Gastrocnemius medialis (tissue), 4 donors: ENCODE results near the gene TFIP11. TPM values are rescaled to one million over a fixed set of nuclear protein-coding genes. Genes with fewer than 3 reads are reported as not detected.
A peak's percentile ranks its signal among the peaks of the same experiment; 100 is the strongest.

Source experiments
- ATAC-seq, 2 donors: fragments of 150-250 bp; one replicate each; pipeline ENCODE4 v1.9.1; 2016
- DNase-seq, 2 donors: peaks; one replicate each; pipeline ENCODE4 v3.0.0-alpha.2; 2019
- H3K27ac ChIP-seq, 4 donors: fragments of 200-600 bp; sonication (generic); 1 replicate in 1 of 4; 2 replicates in 3 of 4; pipeline ENCODE4 v1.5.1; 2016 to 2018; ENCODE audit warnings: mild to moderate bottlenecking in 2 of 4, moderate library complexity in 1 of 4
- H3K27me3 ChIP-seq, 3 donors: fragments of 200-600 bp; sonication (generic) in 2 of 3; 1 replicate in 1 of 3; 2 replicates in 2 of 3; pipeline versions ENCODE4 v1.5.1 to v1.6.0; 2016 to 2019; ENCODE audit warnings: mild to moderate bottlenecking in 1 of 3, moderate library complexity in 1 of 3
- H3K36me3 ChIP-seq, 2 donors: fragments of 200-600 bp; sonication (generic) in 1 of 2; one replicate each; pipeline ENCODE4 v1.5.1; 2017 to 2018
- H3K4me1 ChIP-seq, 2 donors: fragments of 200-600 bp; sonication (generic) in 1 of 2; one replicate each; pipeline ENCODE4 v1.5.1; 2016 to 2017; ENCODE audit warnings: mild to moderate bottlenecking in 2 of 2
- H3K4me3 ChIP-seq, 4 donors: fragments of 200-600 bp; sonication (generic) in 3 of 4; 1 replicate in 1 of 4; 2 replicates in 3 of 4; pipeline ENCODE4 v1.5.1; 2016 to 2019; ENCODE audit warnings: mild to moderate bottlenecking in 2 of 4
- H3K9me3 ChIP-seq, 3 donors: fragments of 200-600 bp; sonication (generic) in 2 of 3; 1 replicate in 1 of 3; 2 replicates in 2 of 3; pipeline ENCODE4 v1.5.1; 2016 to 2019
- CTCF ChIP-seq, 5 experiments: fragments of 450-650 bp in 3 of 5; fragments of 200-600 bp in 2 of 5; sonication (generic) in 2 of 5; IDR thresholded peaks in 4 of 5; conservative IDR thresholded peaks in 1 of 5; 1 replicate in 4 of 5; 2 replicates in 1 of 5; pipeline ENCODE4 v1.5.1; 2016 to 2019; ENCODE audit warnings: antibody characterized with exemption in 5 of 5, mild to moderate bottlenecking in 3 of 5, moderate library complexity in 3 of 5
- POLR2A ChIP-seq, 2 donors: fragments of 450-650 bp; IDR thresholded peaks; one replicate each; pipeline ENCODE4 v1.6.1; 2017; ENCODE audit warnings: antibody characterized with exemption in 2 of 2, mild to moderate bottlenecking in 2 of 2, moderate library complexity in 2 of 2
- in situ Hi-C, 4 donors: fragments of 200-750 bp; cut with MboI; loops; one replicate each; pipeline versions ENCODE4 v1.15.0 to v1.8.0; 2017; ENCODE audit warnings: low sequenced_read_pairs in 4 of 4
- intact Hi-C: fragments of 100-400 bp; cut with DNase I; formaldehyde crosslinking; loops from one replicate; pipeline ENCODE4 v1.15.1; 2023; ENCODE audit warnings: low total_unique reads
- total RNA-seq, 4 donors: library from RNA; depleted of rRNA; stranded (reverse); fragments of >200 nt; gene quantifications; one replicate each; pipeline versions ENCODE4 v1.1.0 to v1.2.3, GENCODE V29; 2016

The TFIP11 gene
- total RNA-seq, 4 donors from 2014 or later: 33.1 to 65.7 (median 49.2) TPM

GRCh38 chr22:26541167-26541819 lies 29.0 kb upstream of the TFIP11 start:
- intact Hi-C loops: no loop called here
- in situ Hi-C loops: no loop called here
- DNase-seq: no peak
- H3K9me3 ChIP-seq: no peaks in the 10 kb centered on the region
- no peak overlapping the region for H3K27ac ChIP-seq
- no peak for ATAC-seq
- H3K4me3 ChIP-seq: no peak overlapping the region
- no peaks in the 10 kb centered on the region for H3K27me3 ChIP-seq
- peaks cover 0 to 32% of the 10 kb centered on the region in 2 donors for H3K36me3 ChIP-seq
- H3K4me1 ChIP-seq: peaks cover 28 to 44% of the 10 kb centered on the region in 2 donors
- TF ChIP-seq POLR2A (IDR thresholded peaks at IDR 0.05) (no peak), CTCF (IDR thresholded peaks at IDR 0.05 in 4 of 5, conservative IDR thresholded peaks at IDR 0.05 in 1 of 5) (no peak)

GRCh38 chr22:26540119-26540518 lies 27.8 kb upstream of the TFIP11 start:
- DNase-seq (no peak), ATAC-seq (no peak)
- Histone ChIP-seq H3K9me3 (no peaks in the 10 kb centered on the region), H3K27me3 (no peaks in the 10 kb centered on the region), H3K27ac (no peak overlapping the region), H3K4me3 (no peak overlapping the region), H3K36me3 (peaks cover 0 to 40% of the 10 kb centered on the region in 2 donors), H3K4me1 (peaks cover 28 to 42% of the 10 kb centered on the region in 2 donors)
- intact Hi-C loops (no loop called here), in situ Hi-C loops (no loop called here)
- TF ChIP-seq POLR2A (IDR thresholded peaks at IDR 0.05) (no peak), CTCF (IDR thresholded peaks at IDR 0.05 in 4 of 5, conservative IDR thresholded peaks at IDR 0.05 in 1 of 5) (no peak)

- in situ Hi-C loops (no loop called here), intact Hi-C loops (no loop called here)
- TF ChIP-seq CTCF (IDR thresholded peaks at IDR 0.05 in 4 of 5, conservative IDR thresholded peaks at IDR 0.05 in 1 of 5) (no peak), POLR2A (IDR thresholded peaks at IDR 0.05) (no peak)
- H3K27ac ChIP-seq: peak overlapping the region; percentile 69 to 98 (median 76)
- DNase-seq: peak; percentile 46 to 58
- no peak overlapping the region for H3K4me3 ChIP-seq
- ATAC-seq: peak; percentile 76 to 82
- peaks cover 0 to 47% of the 10 kb centered on the region in 2 donors for H3K36me3 ChIP-seq
- peaks cover 31 to 35% of the 10 kb centered on the region in 2 donors for H3K4me1 ChIP-seq
- H3K27me3 ChIP-seq: no peaks in the 10 kb centered on the region
- H3K9me3 ChIP-seq: no peaks in the 10 kb centered on the region
Observed at GRCh38 chr22:26536762-26537134, 24.5 kb upstream of the TFIP11 start.

GRCh38 chr22:26536056-26536761 lies 23.9 kb upstream of the TFIP11 start:
- TF ChIP-seq CTCF (IDR thresholded peaks at IDR 0.05 in 4 of 5, conservative IDR thresholded peaks at IDR 0.05 in 1 of 5) (no peak), POLR2A (IDR thresholded peaks at IDR 0.05) (no peak)
- Histone ChIP-seq H3K4me1 (peaks cover 31 to 35% of the 10 kb centered on the region in 2 donors), H3K4me3 (no peak overlapping the region), H3K27me3 (no peaks in the 10 kb centered on the region), H3K27ac (peak overlapping the region; percentile 69 to 98 (median 76)), H3K9me3 (no peaks in the 10 kb centered on the region), H3K36me3 (peaks cover 0 to 52% of the 10 kb centered on the region in 2 donors)
- in situ Hi-C loops: no loop called here
- intact Hi-C loops: no loop called here
- ATAC-seq: peak; percentile 9 to 48
- DNase-seq: peak in 1 of 2 donors; percentile 43
